Astrocyte (in vitro differentiated cells and primary cell): ENCODE data around the gene PLCG1.

ENCODE experiments used
- EZH2 ChIP-seq: IDR thresholded peaks from 2 replicates; pipeline ENCODE4 v1.6.1; 2012; ENCODE audit warnings: mild to moderate bottlenecking, low read length, inconsistent platforms; ENCODE audit not compliant: insufficient read depth
- TF ChIP-seq, protein P1 (sequence below): IDR thresholded peaks from 2 replicates; pipeline ENCODE4 v1.5.1; 2011; ENCODE audit warnings: low read depth, mild to moderate bottlenecking, inconsistent platforms, low read length, moderate library complexity; ENCODE audit not compliant: insufficient read depth

DNA sequence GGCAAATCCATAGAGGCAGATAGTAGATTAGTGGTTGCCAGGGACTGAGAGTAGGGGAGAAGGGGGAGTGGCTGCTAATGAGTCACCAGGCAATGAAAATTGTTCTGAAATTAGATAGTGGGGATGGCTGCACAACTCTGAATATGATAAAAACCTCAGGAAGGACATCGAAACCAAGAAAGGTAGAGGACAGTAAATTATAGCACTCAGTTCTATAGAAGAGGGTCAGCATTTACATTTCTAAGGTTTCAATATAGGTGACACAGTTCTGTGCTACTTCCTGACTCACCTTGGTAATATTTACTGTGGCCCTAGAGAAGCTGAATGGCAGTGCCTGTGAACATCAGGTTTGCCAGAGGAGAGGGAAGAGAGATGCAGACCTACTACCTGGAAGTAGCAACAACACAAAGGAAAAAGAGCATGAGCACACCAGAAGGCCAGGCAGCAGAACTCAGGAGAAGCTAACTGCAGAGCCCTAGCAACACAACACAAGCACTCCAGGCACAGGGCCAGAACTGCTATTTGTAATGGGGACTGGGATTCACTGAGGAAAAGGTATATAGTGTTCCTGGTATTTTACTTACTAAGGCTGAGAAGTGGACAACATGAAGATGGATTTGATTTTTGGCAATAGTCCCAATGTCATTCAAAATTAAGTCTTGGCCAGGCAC, 75.9 kb downstream of the PLCG1 start:
- TF ChIP-seq, protein P1, sequence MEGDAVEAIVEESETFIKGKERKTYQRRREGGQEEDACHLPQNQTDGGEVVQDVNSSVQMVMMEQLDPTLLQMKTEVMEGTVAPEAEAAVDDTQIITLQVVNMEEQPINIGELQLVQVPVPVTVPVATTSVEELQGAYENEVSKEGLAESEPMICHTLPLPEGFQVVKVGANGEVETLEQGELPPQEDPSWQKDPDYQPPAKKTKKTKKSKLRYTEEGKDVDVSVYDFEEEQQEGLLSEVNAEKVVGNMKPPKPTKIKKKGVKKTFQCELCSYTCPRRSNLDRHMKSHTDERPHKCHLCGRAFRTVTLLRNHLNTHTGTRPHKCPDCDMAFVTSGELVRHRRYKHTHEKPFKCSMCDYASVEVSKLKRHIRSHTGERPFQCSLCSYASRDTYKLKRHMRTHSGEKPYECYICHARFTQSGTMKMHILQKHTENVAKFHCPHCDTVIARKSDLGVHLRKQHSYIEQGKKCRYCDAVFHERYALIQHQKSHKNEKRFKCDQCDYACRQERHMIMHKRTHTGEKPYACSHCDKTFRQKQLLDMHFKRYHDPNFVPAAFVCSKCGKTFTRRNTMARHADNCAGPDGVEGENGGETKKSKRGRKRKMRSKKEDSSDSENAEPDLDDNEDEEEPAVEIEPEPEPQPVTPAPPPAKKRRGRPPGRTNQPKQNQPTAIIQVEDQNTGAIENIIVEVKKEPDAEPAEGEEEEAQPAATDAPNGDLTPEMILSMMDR = no peak
- TF ChIP-seq EZH2 = no peak
